GM19452 (cell line): ENCODE data around the gene TRIM21.
"Not testable (repeated sequence)": the region's sequence is repeated elsewhere in the genome, so short reads cannot be mapped to it uniquely, and the experiment has no call there.

Experiments used
- ATAC-seq: cut with Tn5 transposase; IDR thresholded peaks from one replicate; pipeline ENCODE4 v1.9.1; 2021; ENCODE audit not compliant: unreplicated experiment

Gene TRIM21

GRCh38 chr11:4393209-4393857 lies at the start of gene TRIM21:
TSS of gene TRIM21 (minus strand) at chr11:4393702. CDS start at chr11:4390409, 3,293 bp downstream.
- ATAC-seq = peak; percentile 100

GRCh38 chr11:4441515-4441914 lies 48.0 kb upstream of the TRIM21 start:
- ATAC-seq = no peak

GRCh38 chr11:4436411-4436810 lies 42.9 kb upstream of the TRIM21 start:
- no peak for ATAC-seq

DNA sequence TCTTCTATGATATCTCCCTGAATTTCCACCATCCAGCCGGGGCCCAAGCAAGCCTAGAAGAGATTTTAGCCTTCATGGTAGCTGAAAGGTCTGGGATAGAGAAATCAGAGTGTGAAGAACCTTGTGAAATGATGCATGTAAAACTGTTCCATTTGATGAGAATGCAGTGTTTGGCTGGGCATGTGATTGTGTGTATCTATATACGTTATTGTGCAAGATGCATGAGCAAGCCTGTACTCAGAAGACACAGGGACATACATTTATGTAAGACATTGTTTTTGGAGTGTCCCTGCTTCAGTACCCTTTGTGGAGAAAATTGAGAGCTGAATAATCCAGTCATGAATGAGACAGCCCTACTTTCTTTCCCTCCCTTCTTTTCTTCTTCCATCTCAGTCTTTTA lies 40.4 kb upstream of the TRIM21 start:
- no peak for ATAC-seq

- ATAC-seq = no peak
Measured at GRCh38 chr11:4430051-4430450, 36.5 kb upstream of the TRIM21 start.

DNA sequence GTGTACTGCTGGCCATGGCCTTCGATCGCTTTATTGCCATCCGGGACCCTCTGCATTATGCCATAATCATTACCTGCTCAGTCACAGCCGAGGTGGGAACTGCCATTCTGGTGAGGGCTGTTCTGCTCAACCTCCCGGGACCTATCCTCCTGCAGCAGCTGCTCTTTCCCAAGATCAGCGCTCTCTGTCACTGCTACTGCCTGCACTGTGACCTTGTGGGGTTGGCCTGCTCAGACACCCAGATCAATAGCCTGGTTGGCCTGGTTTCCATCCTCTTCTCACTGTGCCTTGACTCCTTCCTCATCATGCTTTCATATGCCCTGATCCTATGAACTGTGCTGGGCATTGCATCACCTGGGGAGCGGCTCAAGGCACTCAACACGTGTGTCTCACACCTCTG lies 24.9 kb upstream of the TRIM21 start:
- no peak for ATAC-seq

DNA sequence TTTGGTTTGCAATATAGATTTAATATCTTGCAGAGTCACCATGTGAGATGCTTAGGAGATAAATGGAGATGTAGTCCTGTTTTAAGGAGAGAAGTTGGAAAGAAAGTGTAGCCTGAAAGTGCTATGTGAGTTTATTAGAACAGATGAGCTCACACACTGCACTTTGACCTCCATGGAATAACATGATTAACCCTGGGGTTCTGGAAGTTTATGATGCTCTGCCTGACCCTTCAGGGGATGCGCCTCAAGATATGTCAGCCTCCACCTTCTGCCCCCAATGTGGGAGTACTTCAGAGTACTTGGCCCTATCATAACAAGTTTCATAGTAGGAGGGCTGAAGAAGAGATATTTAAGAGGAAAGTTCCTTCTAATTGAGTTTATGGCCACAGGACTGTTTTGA lies 23.3 kb upstream of the TRIM21 start:
- ATAC-seq = no peak

DNA sequence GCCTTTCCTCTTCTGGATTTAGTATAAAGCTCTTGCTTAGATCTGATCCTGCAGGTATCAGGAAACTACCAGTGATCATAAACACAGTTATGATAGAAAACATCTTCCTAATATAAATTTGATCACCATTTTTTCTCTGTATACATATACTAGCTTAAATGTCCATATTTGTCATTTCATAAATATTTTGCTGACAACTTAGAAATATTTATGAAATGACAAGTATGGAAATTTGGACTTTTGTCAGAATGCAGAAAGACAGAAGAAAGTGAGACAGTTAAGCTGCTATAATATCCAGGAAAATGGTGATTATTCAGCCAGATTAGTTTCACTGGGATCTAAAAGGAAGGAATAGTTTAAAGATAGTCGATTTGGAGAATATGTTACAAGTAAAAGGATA lies 22.8 kb upstream of the TRIM21 start:
- no peak for ATAC-seq

GRCh38 chr11:4406206-4406605 lies 12.7 kb upstream of the TRIM21 start:
- ATAC-seq = not testable (repeated sequence)

DNA sequence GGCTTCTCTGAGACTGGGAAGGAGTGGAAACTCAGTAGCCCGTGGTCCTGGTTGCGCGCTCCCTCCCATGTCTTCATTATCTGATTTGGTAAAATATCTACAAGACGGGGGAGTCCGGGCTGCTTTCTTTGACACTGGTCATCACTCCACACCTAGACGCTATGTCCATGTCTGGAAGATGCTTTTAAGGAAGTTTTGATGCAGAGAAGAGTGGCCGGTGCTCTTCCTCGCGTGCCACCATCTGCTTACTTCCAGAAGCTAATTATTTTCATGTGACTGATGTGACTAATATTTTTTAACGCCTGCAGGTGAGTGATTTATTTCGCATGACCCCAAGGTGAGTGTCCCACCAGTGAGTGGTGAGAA lies 339 bp upstream of the TRIM21 start:
- ATAC-seq = peak; percentile 12

DNA sequence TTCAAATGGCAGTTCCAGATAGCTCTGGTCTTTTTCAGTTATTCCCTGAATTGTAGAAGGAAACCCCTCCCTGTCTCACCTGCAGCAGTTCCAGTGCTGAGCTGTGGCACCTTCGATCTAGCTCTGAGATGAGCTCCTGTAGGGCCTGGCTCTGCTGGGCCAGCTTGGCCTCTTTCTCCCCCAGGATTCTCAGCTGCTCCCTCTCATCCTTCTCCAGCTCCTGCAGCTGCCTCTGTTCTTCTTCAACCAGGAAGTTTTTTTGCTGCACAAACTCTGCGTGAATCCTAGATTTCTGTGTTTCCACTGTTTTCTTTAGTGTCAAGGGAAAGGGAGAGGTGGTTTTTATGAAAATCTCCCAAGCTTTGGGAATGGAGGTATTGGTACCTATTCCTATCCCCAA lies 5.3 kb downstream of the TRIM21 start:
- no peak for ATAC-seq

DNA sequence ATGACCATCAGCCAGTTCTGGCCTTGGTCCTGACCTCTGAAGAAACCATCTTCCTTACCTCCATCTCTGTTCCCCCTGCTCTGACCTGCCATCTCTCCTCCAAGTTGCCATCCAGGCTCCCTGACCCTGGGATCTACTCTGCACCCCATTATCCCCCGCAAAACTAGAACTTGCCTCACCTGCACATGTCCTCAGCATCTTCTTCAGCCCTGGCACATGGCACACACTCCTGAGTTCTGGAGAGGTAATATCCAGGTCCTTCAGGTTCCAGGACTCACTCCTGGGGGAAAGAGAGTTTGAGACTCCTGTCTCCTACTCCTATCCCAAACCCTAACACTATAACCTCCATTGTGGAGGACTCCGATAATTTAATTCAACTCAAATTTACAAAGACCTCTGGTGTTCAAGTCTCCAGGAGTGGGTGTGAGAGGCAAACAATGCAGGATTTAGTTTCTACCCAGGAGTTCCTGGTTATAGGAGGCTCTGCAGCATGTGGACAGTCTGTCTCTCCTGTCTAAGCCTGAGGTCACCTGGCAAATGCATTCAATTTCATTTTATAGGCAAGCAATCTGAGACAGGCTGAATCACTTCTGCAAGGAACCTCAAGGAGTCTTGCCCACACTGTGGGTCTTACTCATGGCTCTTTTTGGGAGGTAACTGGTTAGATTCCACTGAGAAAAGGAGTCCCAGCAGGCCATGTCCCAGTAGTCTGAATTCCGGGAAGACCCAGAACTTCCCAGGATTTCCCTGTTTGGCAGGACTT lies 7.3 kb downstream of the TRIM21 start:
- no peak for ATAC-seq

GRCh38 chr11:4381901-4382300 lies 11.6 kb downstream of the TRIM21 start:
- ATAC-seq = no peak

GRCh38 chr11:4375431-4376140 lies 17.9 kb downstream of the TRIM21 start:
- no peak for ATAC-seq

- ATAC-seq = no peak
Measured at GRCh38 chr11:4370166-4370565, 23.3 kb downstream of the TRIM21 start.

GRCh38 chr11:4368286-4368685 lies 25.2 kb downstream of the TRIM21 start, which contains the start of gene OR52B4:
TSS of gene OR52B4 (minus strand) at chr11:4368386. CDS start at chr11:4368295, 91 bp downstream.
- ATAC-seq = no peak

GRCh38 chr11:4348142-4348541 lies 45.4 kb downstream of the TRIM21 start:
- ATAC-seq = not testable (repeated sequence)

- ATAC-seq = not testable (repeated sequence)
Measured at GRCh38 chr11:4345366-4345765, 48.1 kb downstream of the TRIM21 start.
